KOPT-K1 (cell line): Measurements from ENCODE around the gene CCDC171.
"Not testable (repeated sequence)": the region's sequence is repeated elsewhere in the genome, so short reads cannot be mapped to it uniquely, and the experiment has no call there.

Source experiments
- H3K27ac ChIP-seq: fragments of 200-600 bp; sonication (generic); 2 replicates; pipeline ENCODE4 v1.5.1; 2016; ENCODE audit warnings: antibody characterized with exemption, mild to moderate bottlenecking, low read depth, low read length; ENCODE audit not compliant: poor library complexity, severe bottlenecking
- H3K36me3 ChIP-seq: fragments of 200-600 bp; sonication (generic); 2 replicates; pipeline ENCODE4 v1.5.1; 2017; ENCODE audit warnings: antibody characterized with exemption, mild to moderate bottlenecking, low read length, moderate library complexity; ENCODE audit not compliant: insufficient read depth
- H3K9me3 ChIP-seq: fragments of 200-600 bp; sonication (generic); 2 replicates; pipeline ENCODE4 v1.5.1; 2017; ENCODE audit warnings: antibody characterized with exemption, low read length, mild to moderate bottlenecking; ENCODE audit not compliant: insufficient read depth, poor library complexity, severe bottlenecking

CCDC171 gene

GRCh38 chr9:15736569-15736968 is 183.7 kb downstream of the CCDC171 start:
- no peak overlapping the region for H3K27ac ChIP-seq
- no peaks in the 10 kb centered on the region for H3K9me3 ChIP-seq
- no peaks in the 10 kb centered on the region for H3K36me3 ChIP-seq

DNA sequence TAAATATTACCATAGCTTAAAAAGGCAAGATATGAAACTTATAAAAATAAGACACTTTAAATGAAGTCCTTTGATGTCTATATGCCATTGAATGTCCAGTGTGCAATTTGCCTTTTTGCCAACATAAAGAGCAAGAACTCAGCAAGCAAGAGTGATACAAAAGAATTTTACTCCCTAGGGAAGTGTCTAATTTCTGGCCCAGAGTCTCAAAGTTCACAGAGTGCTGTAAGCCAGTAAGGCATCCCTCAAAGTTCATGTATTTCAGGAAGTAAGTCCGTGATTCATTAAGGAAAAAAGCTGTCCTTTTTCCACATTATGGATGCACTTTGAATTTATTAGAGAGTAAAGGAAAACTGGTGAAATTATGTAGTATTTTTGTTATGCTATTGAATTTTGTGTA is 185.2 kb downstream of the CCDC171 start:
- Histone ChIP-seq H3K27ac (no peak overlapping the region), H3K9me3 (no peaks in the 10 kb centered on the region), H3K36me3 (no peaks in the 10 kb centered on the region)

- Histone ChIP-seq H3K36me3 (no peaks in the 10 kb centered on the region), H3K27ac (no peak overlapping the region), H3K9me3 (no peaks in the 10 kb centered on the region)
Measured at GRCh38 chr9:15741015-15741414, 188.2 kb downstream of the CCDC171 start.

- peaks cover 20% of the 10 kb centered on the region for H3K9me3 ChIP-seq
- H3K36me3 ChIP-seq = peaks cover 14% of the 10 kb centered on the region; the same call in 1 of the 2 replicates
- no peak overlapping the region for H3K27ac ChIP-seq
Measured at GRCh38 chr9:15743512-15743911, 190.7 kb downstream of the CCDC171 start.

GRCh38 chr9:15744196-15744595 is 191.4 kb downstream of the CCDC171 start:
- Histone ChIP-seq H3K9me3 (peaks cover 21% of the 10 kb centered on the region), H3K36me3 (peaks cover 14% of the 10 kb centered on the region; the same call in 1 of the 2 replicates), H3K27ac (no peak overlapping the region)

GRCh38 chr9:15746905-15747304 is 194.1 kb downstream of the CCDC171 start:
- H3K9me3 ChIP-seq = peaks cover 21% of the 10 kb centered on the region
- H3K36me3 ChIP-seq = peaks cover 14% of the 10 kb centered on the region; the same call in 1 of the 2 replicates
- no peak overlapping the region for H3K27ac ChIP-seq

GRCh38 chr9:15755660-15756059 is 202.8 kb downstream of the CCDC171 start:
- no peaks in the 10 kb centered on the region for H3K9me3 ChIP-seq
- H3K27ac ChIP-seq = no peak overlapping the region
- H3K36me3 ChIP-seq = no peaks in the 10 kb centered on the region

DNA sequence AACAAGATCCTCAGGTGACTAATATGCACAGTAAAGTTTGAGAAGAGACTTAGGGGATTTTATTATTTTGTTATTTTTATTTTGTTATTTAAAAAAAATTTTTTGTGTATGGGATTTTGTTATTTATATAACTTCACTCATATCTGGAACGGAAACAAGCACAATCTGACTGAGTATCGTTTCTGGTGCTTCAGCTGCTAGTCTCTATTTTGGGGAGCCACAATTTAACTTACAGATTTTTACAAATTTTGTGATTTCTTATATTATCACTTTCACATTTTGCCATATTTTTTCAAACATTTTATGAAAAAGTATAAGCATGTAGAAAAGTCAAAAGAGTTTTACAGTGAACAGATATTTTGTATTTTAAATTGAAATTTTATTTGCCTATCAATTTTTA is 208.7 kb downstream of the CCDC171 start:
- Histone ChIP-seq H3K9me3 (no peaks in the 10 kb centered on the region), H3K27ac (no peak overlapping the region), H3K36me3 (no peaks in the 10 kb centered on the region)

GRCh38 chr9:15763371-15763770 is 210.5 kb downstream of the CCDC171 start:
- Histone ChIP-seq H3K27ac (no peak overlapping the region), H3K9me3 (no peaks in the 10 kb centered on the region), H3K36me3 (no peaks in the 10 kb centered on the region)

GRCh38 chr9:15764131-15764530 is 211.3 kb downstream of the CCDC171 start:
- Histone ChIP-seq H3K36me3 (no peaks in the 10 kb centered on the region), H3K27ac (no peak overlapping the region), H3K9me3 (no peaks in the 10 kb centered on the region)

GRCh38 chr9:15769547-15769946 is 216.7 kb downstream of the CCDC171 start:
- Histone ChIP-seq H3K27ac (no peak overlapping the region), H3K36me3 (no peaks in the 10 kb centered on the region), H3K9me3 (no peaks in the 10 kb centered on the region)

DNA sequence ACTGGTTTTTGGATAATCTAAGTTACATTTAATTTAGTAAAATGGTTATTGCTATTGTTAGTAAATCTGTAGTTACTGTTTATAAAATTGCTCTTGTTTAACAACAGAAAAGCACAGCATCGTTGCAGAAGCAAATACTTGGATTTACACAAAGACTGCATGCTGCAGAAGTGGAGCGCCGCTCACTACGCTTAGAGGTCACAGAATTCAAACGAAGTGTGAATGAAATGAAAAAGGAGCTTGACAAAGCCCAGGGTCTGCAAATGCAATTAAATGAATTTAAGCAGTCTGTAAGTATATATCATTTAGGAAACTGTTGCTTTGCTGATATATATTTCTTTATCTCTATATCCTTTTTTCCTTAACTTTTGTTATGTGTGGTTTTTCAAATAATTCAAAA is 226.0 kb downstream of the CCDC171 start:
- Histone ChIP-seq H3K36me3 (no peaks in the 10 kb centered on the region), H3K27ac (no peak overlapping the region), H3K9me3 (no peaks in the 10 kb centered on the region)

- Histone ChIP-seq H3K9me3 (no peaks in the 10 kb centered on the region), H3K27ac (no peak overlapping the region), H3K36me3 (no peaks in the 10 kb centered on the region)
Measured at GRCh38 chr9:15782106-15782505, 229.3 kb downstream of the CCDC171 start.

GRCh38 chr9:15785584-15785983 is 232.7 kb downstream of the CCDC171 start:
- Histone ChIP-seq H3K27ac (no peak overlapping the region), H3K9me3 (no peaks in the 10 kb centered on the region)

DNA sequence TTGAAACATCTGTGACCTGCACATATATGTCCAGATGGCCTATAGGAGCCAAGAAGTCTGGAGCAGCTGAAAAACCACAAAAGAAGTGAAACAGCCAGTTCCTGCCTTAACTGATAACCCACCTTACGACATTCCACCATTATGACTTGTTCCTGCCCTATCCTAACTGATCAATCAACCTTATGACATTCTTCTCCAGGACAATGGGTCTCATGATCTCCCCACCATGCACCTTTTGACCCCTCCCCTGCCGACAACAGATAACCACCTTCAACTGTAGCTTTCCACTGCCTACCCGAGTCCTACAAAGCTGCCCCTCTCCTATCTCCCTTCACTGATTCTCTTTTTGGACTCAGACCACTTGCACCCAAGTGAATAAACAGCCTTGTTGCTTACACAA is 233.8 kb downstream of the CCDC171 start:
- no peaks in the 10 kb centered on the region for H3K36me3 ChIP-seq
- no peak overlapping the region for H3K27ac ChIP-seq
- no peaks in the 10 kb centered on the region for H3K9me3 ChIP-seq

More at GRCh38 chr9:15785584-15785983, 232.7 kb downstream of the CCDC171 start:
- no peaks in the 10 kb centered on the region for H3K36me3 ChIP-seq

GRCh38 chr9:15810219-15810899 is 257.5 kb downstream of the CCDC171 start:
- H3K9me3 ChIP-seq = peaks cover 20% of the 10 kb centered on the region
- not testable (repeated sequence) for H3K27ac ChIP-seq, H3K36me3 ChIP-seq
